NT2/D1 (cell line): Measurements from ENCODE around the gene DMC1.

ENCODE experiments used
- DNase-seq: peaks from one replicate; pipeline ENCODE4 v3.0.0-alpha.2; 2011; ENCODE audit warnings: low read depth, low spot score
- H3K27me3 ChIP-seq: 2 replicates; pipeline ENCODE4 v1.6.0; 2011; ENCODE audit warnings: mild to moderate bottlenecking; ENCODE audit not compliant: insufficient read length, insufficient read depth
- H3K36me3 ChIP-seq: 2 replicates; pipeline ENCODE4 v1.6.1; 2011; ENCODE audit warnings: mild to moderate bottlenecking, low read length, mixed read lengths; ENCODE audit not compliant: insufficient read depth, insufficient read length
- H3K4me1 ChIP-seq: 2 replicates; pipeline ENCODE4 v1.5.1; 2011; ENCODE audit not compliant: insufficient read depth, insufficient read length
- H3K4me3 ChIP-seq: 2 replicates; pipeline ENCODE4 v1.5.1; 2011; ENCODE audit warnings: low read depth; ENCODE audit not compliant: insufficient read length
- H3K9ac ChIP-seq: 2 replicates; pipeline ENCODE4 v1.6.0; 2011; ENCODE audit warnings: low read depth; ENCODE audit not compliant: insufficient read length
- H3K9me3 ChIP-seq: 2 replicates; pipeline ENCODE4 v1.5.1; 2011; ENCODE audit warnings: mild to moderate bottlenecking, low read length; ENCODE audit not compliant: insufficient read depth
- SUZ12 ChIP-seq: IDR thresholded peaks from 2 replicates; pipeline ENCODE4 v1.6.1; 2011; ENCODE audit not compliant: insufficient read length, insufficient read depth; ENCODE audit errors: extremely low read depth
- YY1 ChIP-seq: IDR thresholded peaks from 2 replicates; pipeline ENCODE4 v1.6.1; 2011; ENCODE audit not compliant: insufficient read length, insufficient read depth
- ZNF274 ChIP-seq: IDR thresholded peaks from 2 replicates; pipeline ENCODE4 v1.6.1; 2011; ENCODE audit warnings: mild to moderate bottlenecking, low read depth, low read length

The DMC1 gene

DNA sequence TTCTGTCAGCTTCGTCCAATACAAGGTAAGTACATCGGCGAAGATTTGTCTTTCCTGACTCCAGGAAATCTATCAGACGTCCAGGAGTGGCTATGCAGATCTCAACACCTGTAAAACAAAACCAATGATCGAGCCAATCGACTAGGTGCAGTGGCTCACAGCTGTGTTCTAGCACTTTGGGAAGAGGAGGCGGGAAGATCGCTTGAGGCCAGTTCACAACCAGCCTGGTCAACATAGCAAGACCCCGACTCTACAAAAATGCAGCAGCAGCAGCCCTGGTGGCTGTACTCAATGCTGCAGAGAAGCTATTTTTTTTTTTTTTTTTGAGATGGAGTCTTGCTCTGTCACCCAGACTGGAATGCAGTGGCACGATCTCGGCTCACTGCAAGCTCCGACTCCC is 75.0 kb downstream of the DMC1 start:
- DNase-seq: no peak
- Histone ChIP-seq H3K27me3 (no peaks in the 10 kb centered on the region), H3K9ac (no peak overlapping the region), H3K9me3 (no peaks in the 10 kb centered on the region), H3K4me1 (peaks cover 2% of the 10 kb centered on the region), H3K36me3 (peaks cover 95% of the 10 kb centered on the region), H3K4me3 (no peak overlapping the region)
- TF ChIP-seq SUZ12 (no peak), ZNF274 (no peak), YY1 (no peak)

DNA sequence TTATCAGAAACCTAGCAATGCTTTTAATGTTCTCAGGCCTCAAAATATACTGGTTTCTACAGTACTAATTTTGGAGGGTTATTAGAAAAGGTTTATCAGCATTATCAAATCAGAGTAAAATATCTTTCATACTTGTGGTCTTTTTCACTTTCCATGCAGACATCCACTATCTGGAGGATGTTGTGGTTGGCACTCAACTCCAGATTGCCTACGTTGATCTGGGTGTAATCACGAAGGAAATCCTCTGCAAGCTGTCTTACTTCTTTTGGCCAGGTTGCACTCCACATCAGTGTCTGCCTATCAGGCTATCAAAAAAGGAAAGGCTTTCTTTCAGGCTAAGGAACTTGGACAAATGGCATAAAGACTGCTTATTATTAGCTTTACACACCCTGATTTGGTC is 75.5 kb downstream of the DMC1 start:
- H3K9me3 ChIP-seq: no peaks in the 10 kb centered on the region
- no peak overlapping the region for H3K9ac ChIP-seq
- peaks cover 95% of the 10 kb centered on the region for H3K36me3 ChIP-seq
- H3K27me3 ChIP-seq: no peaks in the 10 kb centered on the region
- TF ChIP-seq ZNF274 (no peak), YY1 (no peak), SUZ12 (no peak)
- peaks cover 3% of the 10 kb centered on the region for H3K4me1 ChIP-seq
- no peak overlapping the region for H3K4me3 ChIP-seq
- DNase-seq: no peak

DNA sequence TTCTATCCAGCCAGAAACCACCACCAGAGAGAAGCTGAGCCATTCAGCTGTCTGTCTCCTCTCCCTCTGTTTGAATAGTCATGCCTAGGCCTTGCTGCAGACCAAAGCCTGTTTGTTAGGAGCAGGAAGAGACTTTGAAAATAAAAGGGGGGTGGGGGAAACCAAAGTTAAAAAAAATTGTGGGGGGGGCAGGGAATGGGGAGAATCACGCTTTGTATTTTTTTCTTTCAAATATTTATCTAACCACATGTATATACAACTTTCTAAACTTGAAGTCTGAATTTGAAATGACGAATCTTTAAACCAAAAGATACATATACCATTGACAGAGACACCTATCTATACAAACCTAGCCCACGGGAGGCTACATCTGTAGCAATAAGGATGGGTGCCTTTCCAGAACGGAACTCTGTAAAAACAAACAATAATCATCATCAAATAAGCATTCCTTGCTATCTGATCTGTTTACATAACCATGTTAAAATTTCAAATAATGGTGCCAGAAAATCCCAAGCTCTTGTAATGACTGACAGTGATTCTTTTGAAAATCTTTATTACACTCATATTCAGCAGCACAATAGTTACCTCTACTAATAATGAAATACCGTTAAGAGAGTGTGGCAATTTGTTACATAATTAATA is 78.2 kb downstream of the DMC1 start:
- DNase-seq: no peak
- no peaks in the 10 kb centered on the region for H3K9me3 ChIP-seq
- peaks cover 3% of the 10 kb centered on the region for H3K4me1 ChIP-seq
- H3K9ac ChIP-seq: no peak overlapping the region
- H3K36me3 ChIP-seq: peaks cover 95% of the 10 kb centered on the region
- H3K27me3 ChIP-seq: no peaks in the 10 kb centered on the region
- TF ChIP-seq ZNF274 (no peak), SUZ12 (no peak), YY1 (no peak)
- H3K4me3 ChIP-seq: no peak overlapping the region

DNA sequence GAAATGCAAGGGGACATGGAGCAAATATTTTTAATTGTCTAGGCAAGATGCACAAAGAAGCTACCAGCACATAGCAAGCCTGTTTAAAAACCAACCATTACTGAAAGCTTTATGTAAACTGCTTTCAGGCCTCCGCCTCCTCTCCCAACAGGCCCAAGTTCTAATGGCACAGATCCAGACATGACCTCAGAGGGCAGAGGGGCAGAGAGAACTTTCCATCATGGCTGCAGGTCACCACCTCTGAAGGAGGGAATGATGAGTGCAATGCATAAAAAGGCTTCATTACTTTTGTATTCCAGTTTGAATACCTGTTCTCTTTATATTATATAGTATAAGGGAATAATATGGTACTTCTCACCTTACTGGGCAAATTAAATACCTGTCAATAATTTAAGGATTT is 79.1 kb downstream of the DMC1 start:
- no peaks in the 10 kb centered on the region for H3K9me3 ChIP-seq
- peaks cover 5% of the 10 kb centered on the region for H3K4me1 ChIP-seq
- peaks cover 95% of the 10 kb centered on the region for H3K36me3 ChIP-seq
- H3K27me3 ChIP-seq: no peaks in the 10 kb centered on the region
- TF ChIP-seq SUZ12: no peak
- TF ChIP-seq YY1: no peak
- no peak for TF ChIP-seq ZNF274
- no peak overlapping the region for H3K9ac ChIP-seq
- H3K4me3 ChIP-seq: no peak overlapping the region
- DNase-seq: no peak

DNA sequence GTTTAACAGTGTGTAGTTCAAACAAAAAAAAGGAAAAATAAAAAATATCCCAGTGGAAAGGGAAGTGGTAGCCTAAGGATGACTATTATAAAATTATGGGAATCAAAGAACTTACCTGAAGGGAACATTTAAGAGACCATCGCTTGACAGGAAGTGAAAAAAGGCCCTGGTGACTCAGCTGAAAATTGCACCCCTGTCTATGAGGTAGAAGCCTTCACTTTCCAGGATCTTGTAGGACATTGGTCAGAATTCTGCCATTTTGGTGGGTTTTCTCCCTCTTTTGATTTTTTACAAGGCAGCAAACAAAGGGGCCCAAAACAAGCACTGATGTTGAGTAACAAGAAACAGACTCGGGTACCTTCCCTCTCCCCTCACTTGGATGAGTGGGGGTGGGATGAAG is 79.5 kb downstream of the DMC1 start:
- Histone ChIP-seq H3K4me3 (no peak overlapping the region), H3K27me3 (no peaks in the 10 kb centered on the region), H3K4me1 (peaks cover 7% of the 10 kb centered on the region), H3K36me3 (peaks cover 93% of the 10 kb centered on the region), H3K9ac (no peak overlapping the region), H3K9me3 (no peaks in the 10 kb centered on the region)
- no peak for DNase-seq
- TF ChIP-seq ZNF274 (no peak), YY1 (no peak), SUZ12 (no peak)

DNA sequence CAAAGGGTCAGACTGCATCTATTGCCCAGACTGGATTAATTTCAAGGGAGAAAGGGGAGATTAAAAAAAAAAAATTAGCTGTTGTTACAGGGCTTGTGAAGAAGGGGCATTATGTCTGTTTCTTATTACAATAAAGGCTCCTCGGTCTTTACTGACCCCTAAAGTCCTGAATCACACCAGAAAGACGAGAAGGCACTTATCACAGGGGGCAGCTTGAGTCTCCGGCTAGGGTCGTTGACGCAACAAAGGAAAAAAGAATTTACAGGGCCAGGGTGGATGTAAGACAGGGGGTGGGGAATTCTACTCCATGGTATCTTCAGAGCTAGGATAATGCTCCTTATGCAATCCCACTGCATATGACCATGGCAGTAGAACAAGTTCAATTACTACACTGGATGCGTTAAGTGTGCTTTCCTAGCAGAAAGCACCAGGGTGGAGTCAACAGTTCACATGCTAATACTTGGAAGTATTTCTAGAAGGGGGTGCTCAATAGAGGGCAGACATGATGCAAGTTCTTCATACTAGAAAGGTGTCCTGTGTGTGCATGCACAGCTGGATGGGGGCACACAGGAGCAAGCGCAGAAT is 80.3 kb downstream of the DMC1 start:
- no peaks in the 10 kb centered on the region for H3K9me3 ChIP-seq
- H3K4me3 ChIP-seq: no peak overlapping the region
- peaks cover 7% of the 10 kb centered on the region for H3K4me1 ChIP-seq
- TF ChIP-seq ZNF274 (no peak), YY1 (no peak), SUZ12 (no peak)
- no peak for DNase-seq
- H3K36me3 ChIP-seq: peaks cover 93% of the 10 kb centered on the region
- H3K27me3 ChIP-seq: no peaks in the 10 kb centered on the region
- no peak overlapping the region for H3K9ac ChIP-seq

DNA sequence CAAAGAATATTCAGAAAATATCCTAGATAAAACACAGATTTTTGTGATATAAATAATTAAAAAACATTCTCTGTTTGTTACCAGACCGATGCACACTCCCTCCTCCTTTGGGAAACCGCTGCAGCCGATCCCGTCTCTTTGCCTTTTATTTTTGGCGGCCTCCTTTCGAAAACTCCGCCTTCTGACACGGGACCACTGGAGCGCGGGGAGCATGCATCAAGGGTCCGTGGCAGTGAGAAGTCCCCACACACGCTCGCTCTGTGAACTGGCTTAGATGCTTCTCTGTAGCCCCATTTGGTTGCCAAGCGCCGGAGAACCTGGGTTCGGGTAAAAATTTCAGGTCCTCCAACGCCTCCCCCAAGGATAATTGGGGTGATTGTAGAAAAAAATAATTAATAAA is 80.8 kb downstream of the DMC1 start:
- H3K27me3 ChIP-seq: no peaks in the 10 kb centered on the region
- no peaks in the 10 kb centered on the region for H3K9me3 ChIP-seq
- no peak for TF ChIP-seq SUZ12
- no peak for TF ChIP-seq YY1
- no peak for TF ChIP-seq ZNF274
- DNase-seq: no peak
- H3K4me3 ChIP-seq: no peak overlapping the region
- H3K36me3 ChIP-seq: peaks cover 93% of the 10 kb centered on the region
- H3K9ac ChIP-seq: no peak overlapping the region
- H3K4me1 ChIP-seq: peaks cover 7% of the 10 kb centered on the region
